Breast epithelium (tissue), 3 donors: ENCODE measurements around the gene SDR39U1.

Source experiments
- POLR2A ChIP-seq: fragments of 450-650 bp; IDR thresholded peaks from one replicate; pipeline ENCODE4 v1.6.1; 2016; ENCODE audit warnings: antibody characterized with exemption, mild to moderate bottlenecking, moderate library complexity
- TF ChIP-seq, protein P1 (sequence below), 3 donors: fragments of 450-650 bp; IDR thresholded peaks; one replicate each; pipeline ENCODE4 v1.5.1; 2016 to 2017; ENCODE audit warnings: antibody characterized with exemption in 3 of 3, mild to moderate bottlenecking in 3 of 3, moderate library complexity in 3 of 3

GRCh38 chr14:24434036-24434435 lies 8.5 kb downstream of the SDR39U1 start:
- TF ChIP-seq, protein P1, sequence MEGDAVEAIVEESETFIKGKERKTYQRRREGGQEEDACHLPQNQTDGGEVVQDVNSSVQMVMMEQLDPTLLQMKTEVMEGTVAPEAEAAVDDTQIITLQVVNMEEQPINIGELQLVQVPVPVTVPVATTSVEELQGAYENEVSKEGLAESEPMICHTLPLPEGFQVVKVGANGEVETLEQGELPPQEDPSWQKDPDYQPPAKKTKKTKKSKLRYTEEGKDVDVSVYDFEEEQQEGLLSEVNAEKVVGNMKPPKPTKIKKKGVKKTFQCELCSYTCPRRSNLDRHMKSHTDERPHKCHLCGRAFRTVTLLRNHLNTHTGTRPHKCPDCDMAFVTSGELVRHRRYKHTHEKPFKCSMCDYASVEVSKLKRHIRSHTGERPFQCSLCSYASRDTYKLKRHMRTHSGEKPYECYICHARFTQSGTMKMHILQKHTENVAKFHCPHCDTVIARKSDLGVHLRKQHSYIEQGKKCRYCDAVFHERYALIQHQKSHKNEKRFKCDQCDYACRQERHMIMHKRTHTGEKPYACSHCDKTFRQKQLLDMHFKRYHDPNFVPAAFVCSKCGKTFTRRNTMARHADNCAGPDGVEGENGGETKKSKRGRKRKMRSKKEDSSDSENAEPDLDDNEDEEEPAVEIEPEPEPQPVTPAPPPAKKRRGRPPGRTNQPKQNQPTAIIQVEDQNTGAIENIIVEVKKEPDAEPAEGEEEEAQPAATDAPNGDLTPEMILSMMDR (IDR thresholded peaks at IDR 0.05), result no peak
- TF ChIP-seq POLR2A, result no peak
